Ectodermal cell (in vitro differentiated cells): ENCODE measurements around the gene HOXA10.

ENCODE experiments used
- H3K27ac ChIP-seq: 2 replicates; pipeline ENCODE4 v1.7.0; 2013; ENCODE audit warnings: mild to moderate bottlenecking, low read depth, low read length; ENCODE audit not compliant: insufficient read depth, poor library complexity, severe bottlenecking
- H3K27me3 ChIP-seq: 2 replicates; pipeline ENCODE4 v1.7.0; 2013; ENCODE audit warnings: mild to moderate bottlenecking, low read length; ENCODE audit not compliant: insufficient read depth, control insufficient read depth, poor library complexity, severe bottlenecking
- H3K36me3 ChIP-seq: one replicate; pipeline ENCODE4 v1.7.0; 2013; ENCODE audit warnings: low read length; ENCODE audit not compliant: control insufficient read depth, insufficient read depth
- H3K4me1 ChIP-seq: one replicate; pipeline ENCODE4 v1.7.0; 2013; ENCODE audit warnings: low read length; ENCODE audit not compliant: control insufficient read depth, insufficient read depth
- H3K4me3 ChIP-seq: 2 replicates; pipeline ENCODE4 v1.7.0; 2013; ENCODE audit warnings: low read depth, low read length, control low read depth; ENCODE audit not compliant: insufficient read depth
- H3K9me3 ChIP-seq: 2 replicates; pipeline ENCODE4 v1.7.0; 2013; ENCODE audit warnings: mild to moderate bottlenecking, low read length, moderate library complexity; ENCODE audit not compliant: control insufficient read depth
- WGBS, 2 experiments: methylation state at CpG; one replicate each; pipeline ENCODE4 v1.1.7; 2013; ENCODE audit warnings: missing lambda C conversion rate in 2 of 2; 5-methylcytosine and 5-hydroxymethylcytosine counted together

Gene HOXA10

GRCh38 chr7:27189997-27190748, 16.1 kb upstream of the HOXA10 start:
- Histone ChIP-seq H3K4me1 (no peaks in the 10 kb centered on the region), H3K36me3 (no peaks in the 10 kb centered on the region), H3K4me3 (no peak overlapping the region), H3K27ac (no peak overlapping the region), H3K9me3 (no peaks in the 10 kb centered on the region), H3K27me3 (peaks cover 100% of the 10 kb centered on the region)
- 39 to 45% methylated on average over 7 of the region's 7 CpGs for WGBS, 2 experiments

GRCh38 chr7:27189295-27189996, 15.3 kb upstream of the HOXA10 start:
- no peaks in the 10 kb centered on the region for H3K4me1 ChIP-seq
- H3K27me3 ChIP-seq, result peaks cover 100% of the 10 kb centered on the region
- no peaks in the 10 kb centered on the region for H3K36me3 ChIP-seq
- no peak overlapping the region for H3K27ac ChIP-seq
- WGBS, 2 experiments, result 5 to 6% methylated on average over 22 of the region's 22 CpGs
- no peaks in the 10 kb centered on the region for H3K9me3 ChIP-seq
- H3K4me3 ChIP-seq, result no peak overlapping the region

- H3K27ac ChIP-seq, result no peak overlapping the region
- H3K9me3 ChIP-seq, result no peaks in the 10 kb centered on the region
- no peaks in the 10 kb centered on the region for H3K36me3 ChIP-seq
- H3K4me1 ChIP-seq, result no peaks in the 10 kb centered on the region
- H3K4me3 ChIP-seq, result no peak overlapping the region
- WGBS, 2 experiments, result 2 to 3% methylated on average over 49 of the region's 49 CpGs
- peaks cover 100% of the 10 kb centered on the region for H3K27me3 ChIP-seq
These were observed 14.5 kb upstream of the HOXA10 start for GRCh38 chr7:27188386-27189294.

- Histone ChIP-seq H3K27me3 (peaks cover 100% of the 10 kb centered on the region), H3K9me3 (no peaks in the 10 kb centered on the region), H3K27ac (no peak overlapping the region), H3K4me1 (no peaks in the 10 kb centered on the region), H3K4me3 (no peak overlapping the region), H3K36me3 (no peaks in the 10 kb centered on the region)
- WGBS, 2 experiments, result 3 to 4% methylated on average over 46 of the region's 46 CpGs
These were observed 13.6 kb upstream of the HOXA10 start for GRCh38 chr7:27187475-27188385.

GRCh38 chr7:27186668-27187474, 12.8 kb upstream of the HOXA10 start:
- 18 to 32% methylated on average over 1 to 3 of the region's 4 CpGs for WGBS, 2 experiments
- Histone ChIP-seq H3K4me1 (no peaks in the 10 kb centered on the region), H3K36me3 (no peaks in the 10 kb centered on the region), H3K9me3 (no peaks in the 10 kb centered on the region), H3K27me3 (peaks cover 100% of the 10 kb centered on the region), H3K4me3 (no peak overlapping the region), H3K27ac (no peak overlapping the region)

GRCh38 chr7:27185854-27186667, 11.9 kb upstream of the HOXA10 start:
- Histone ChIP-seq H3K27ac (no peak overlapping the region), H3K4me1 (no peaks in the 10 kb centered on the region), H3K36me3 (no peaks in the 10 kb centered on the region), H3K9me3 (no peaks in the 10 kb centered on the region), H3K4me3 (no peak overlapping the region), H3K27me3 (peaks cover 100% of the 10 kb centered on the region)
- 4% methylated on average over 24 of the region's 24 CpGs for WGBS, 2 experiments

- H3K9me3 ChIP-seq, result no peaks in the 10 kb centered on the region
- no peak within 1 kb of the TSS for H3K27ac ChIP-seq
- H3K4me1 ChIP-seq, result no peaks in the 10 kb centered on the region
- no peak within 1 kb of the TSS for H3K4me3 ChIP-seq
- WGBS, 2 experiments, result 4 to 7% methylated on average over 43 of the region's 43 CpGs
- H3K27me3 ChIP-seq, result peaks cover 100% of the 10 kb centered on the region
- H3K36me3 ChIP-seq, result no peaks in the 10 kb centered on the region
These were observed 11.1 kb upstream of the HOXA10 start, which contains the start of gene HOXA11 for GRCh38 chr7:27185013-27185853. Gene HOXA11, minus strand, starts transcription at chr7:27185232. Its CDS starts 88 bp downstream, at chr7:27185144.
